Peyer's patch (tissue), 4 donors: ENCODE measurements around the gene FOXD2.

Source experiments
- POLR2A ChIP-seq, 2 donors: fragments of 450-650 bp; IDR thresholded peaks; one replicate each; pipeline ENCODE4 v1.5.1; 2017; ENCODE audit warnings: antibody characterized with exemption in 2 of 2, mild to moderate bottlenecking in 2 of 2, moderate library complexity in 2 of 2
- TF ChIP-seq, protein P1 (sequence below), 6 experiments: fragments of 450-650 bp in 4 of 6; fragments of 200-600 bp in 2 of 6; sonication (generic) in 1 of 6; IDR thresholded peaks; one replicate each; pipeline ENCODE4 v1.5.1; 2017 to 2019; ENCODE audit warnings: antibody characterized with exemption in 6 of 6, mild to moderate bottlenecking in 3 of 6, moderate library complexity in 1 of 6

DNA sequence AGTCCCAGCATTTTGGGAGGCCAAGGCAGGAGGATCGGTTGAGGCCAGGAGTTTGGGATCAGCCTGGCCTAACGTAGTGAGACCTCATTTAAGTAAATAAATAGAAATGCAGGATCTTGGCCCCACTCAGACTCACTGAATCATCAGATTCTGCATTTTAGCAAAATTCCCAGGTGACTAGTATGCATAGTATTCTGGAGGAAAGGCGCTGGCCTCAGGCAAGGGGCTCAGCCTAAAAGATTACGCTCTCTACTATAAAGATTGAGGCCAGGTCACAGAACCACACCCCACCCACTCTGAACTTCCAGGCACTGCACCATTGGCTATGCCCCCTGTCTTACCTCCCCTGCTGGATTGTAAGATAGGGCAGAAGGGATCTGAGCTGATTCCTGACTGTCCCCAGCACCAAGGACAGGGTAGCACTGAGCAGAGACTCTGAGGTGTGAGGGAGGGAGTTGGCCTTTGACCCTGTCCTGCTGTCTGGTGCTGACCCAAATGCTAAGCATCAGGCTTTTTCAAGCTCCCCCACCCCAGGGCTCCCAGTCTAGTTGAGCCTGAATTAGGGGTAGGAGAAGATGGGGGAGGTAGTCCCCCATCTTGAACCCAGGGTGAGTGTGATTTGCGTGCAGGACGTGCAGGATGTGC, 19.0 kb upstream of the FOXD2 start:
- TF ChIP-seq POLR2A (IDR thresholded peaks at IDR 0.05), result no peak
- TF ChIP-seq, protein P1, sequence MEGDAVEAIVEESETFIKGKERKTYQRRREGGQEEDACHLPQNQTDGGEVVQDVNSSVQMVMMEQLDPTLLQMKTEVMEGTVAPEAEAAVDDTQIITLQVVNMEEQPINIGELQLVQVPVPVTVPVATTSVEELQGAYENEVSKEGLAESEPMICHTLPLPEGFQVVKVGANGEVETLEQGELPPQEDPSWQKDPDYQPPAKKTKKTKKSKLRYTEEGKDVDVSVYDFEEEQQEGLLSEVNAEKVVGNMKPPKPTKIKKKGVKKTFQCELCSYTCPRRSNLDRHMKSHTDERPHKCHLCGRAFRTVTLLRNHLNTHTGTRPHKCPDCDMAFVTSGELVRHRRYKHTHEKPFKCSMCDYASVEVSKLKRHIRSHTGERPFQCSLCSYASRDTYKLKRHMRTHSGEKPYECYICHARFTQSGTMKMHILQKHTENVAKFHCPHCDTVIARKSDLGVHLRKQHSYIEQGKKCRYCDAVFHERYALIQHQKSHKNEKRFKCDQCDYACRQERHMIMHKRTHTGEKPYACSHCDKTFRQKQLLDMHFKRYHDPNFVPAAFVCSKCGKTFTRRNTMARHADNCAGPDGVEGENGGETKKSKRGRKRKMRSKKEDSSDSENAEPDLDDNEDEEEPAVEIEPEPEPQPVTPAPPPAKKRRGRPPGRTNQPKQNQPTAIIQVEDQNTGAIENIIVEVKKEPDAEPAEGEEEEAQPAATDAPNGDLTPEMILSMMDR (IDR thresholded peaks at IDR 0.05), result no peak
